GM12874 (cell line): ENCODE data around the gene ITSN1.

Experiments
- TF ChIP-seq, protein P1 (sequence below): IDR thresholded peaks from 2 replicates; pipeline ENCODE4 v1.5.1; 2011; ENCODE audit warnings: low read depth, mild to moderate bottlenecking, control low read depth, low read length, moderate library complexity; ENCODE audit not compliant: insufficient read depth

ITSN1 gene

DNA sequence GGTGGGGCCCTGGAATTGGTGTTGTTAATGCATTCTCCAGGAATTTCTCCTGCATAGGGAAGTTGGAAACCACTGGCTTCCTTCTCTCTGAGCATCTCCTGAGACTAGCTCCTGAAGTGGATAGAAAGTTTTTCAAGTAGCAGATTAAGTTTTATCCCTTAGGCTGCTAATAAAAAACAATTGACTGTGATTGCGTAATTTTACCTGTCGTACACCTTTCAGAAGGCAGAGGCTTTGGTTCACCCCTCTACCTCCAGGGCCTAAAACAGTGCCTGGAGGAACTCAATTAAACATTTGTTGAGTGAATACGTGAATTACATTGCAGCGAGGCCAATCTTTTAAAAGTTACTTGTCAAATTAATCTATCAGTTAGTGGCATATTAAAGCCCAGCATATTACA is 3.4 kb downstream of the ITSN1 start:
- TF ChIP-seq, protein P1, sequence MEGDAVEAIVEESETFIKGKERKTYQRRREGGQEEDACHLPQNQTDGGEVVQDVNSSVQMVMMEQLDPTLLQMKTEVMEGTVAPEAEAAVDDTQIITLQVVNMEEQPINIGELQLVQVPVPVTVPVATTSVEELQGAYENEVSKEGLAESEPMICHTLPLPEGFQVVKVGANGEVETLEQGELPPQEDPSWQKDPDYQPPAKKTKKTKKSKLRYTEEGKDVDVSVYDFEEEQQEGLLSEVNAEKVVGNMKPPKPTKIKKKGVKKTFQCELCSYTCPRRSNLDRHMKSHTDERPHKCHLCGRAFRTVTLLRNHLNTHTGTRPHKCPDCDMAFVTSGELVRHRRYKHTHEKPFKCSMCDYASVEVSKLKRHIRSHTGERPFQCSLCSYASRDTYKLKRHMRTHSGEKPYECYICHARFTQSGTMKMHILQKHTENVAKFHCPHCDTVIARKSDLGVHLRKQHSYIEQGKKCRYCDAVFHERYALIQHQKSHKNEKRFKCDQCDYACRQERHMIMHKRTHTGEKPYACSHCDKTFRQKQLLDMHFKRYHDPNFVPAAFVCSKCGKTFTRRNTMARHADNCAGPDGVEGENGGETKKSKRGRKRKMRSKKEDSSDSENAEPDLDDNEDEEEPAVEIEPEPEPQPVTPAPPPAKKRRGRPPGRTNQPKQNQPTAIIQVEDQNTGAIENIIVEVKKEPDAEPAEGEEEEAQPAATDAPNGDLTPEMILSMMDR: no peak

DNA sequence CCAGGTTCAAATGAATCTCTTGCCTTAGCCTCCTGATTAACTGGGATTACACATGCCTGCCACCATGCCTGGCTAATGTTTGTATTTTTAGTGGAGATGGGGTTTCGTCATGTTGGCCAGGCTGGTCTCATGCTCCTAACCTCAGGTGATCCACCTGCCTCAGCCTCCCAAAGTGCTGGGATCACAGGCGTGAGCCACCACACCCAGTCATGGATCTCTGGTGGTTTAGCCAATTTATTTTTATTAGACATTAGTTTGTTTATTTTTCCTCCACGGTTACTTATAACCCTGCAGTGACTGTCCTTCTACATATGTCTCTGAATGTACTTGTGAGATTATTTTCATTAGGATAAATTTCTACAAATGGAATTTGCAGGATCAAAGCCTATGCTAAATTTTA is 5.3 kb downstream of the ITSN1 start:
- TF ChIP-seq, protein P1: no peak

DNA sequence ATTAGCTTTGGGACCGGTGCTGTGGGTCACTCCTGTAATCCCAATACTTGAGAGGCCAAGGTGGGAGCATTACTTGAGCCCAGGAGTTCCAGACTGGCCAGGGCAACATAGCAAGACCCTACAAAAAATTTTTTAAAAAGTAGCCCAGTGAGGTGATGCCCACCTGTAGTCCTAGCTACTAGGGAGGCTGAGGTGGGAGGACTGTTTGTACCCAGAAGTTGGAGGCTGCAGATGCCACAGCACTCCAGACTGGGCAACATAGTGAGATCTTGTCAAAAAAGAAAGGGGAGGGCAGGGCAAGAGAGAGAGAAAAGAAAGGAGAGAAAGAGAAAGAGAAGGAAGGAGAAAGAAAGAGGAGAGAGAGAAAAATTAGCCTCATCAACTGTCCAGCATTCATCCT is 6.3 kb downstream of the ITSN1 start:
- TF ChIP-seq, protein P1: no peak

DNA sequence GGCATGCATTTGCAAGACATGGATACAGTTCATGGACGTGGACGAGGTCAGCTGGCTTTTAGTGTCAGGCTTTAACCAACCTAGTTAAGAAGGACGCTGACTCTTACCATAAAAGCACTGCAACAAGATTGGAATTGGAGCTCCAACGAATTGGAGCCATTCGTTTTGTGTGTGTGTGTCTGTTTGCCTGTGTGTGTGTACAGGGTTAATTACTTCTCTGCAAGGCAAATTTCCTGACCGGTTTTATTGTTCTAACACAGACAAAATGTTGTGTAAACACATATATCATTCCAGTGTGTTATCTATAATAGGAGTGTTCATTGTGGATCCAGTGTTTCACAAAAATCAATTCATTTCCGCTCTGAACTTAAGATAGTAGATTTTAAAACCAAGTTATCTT is 7.9 kb downstream of the ITSN1 start:
- TF ChIP-seq, protein P1: no peak

DNA sequence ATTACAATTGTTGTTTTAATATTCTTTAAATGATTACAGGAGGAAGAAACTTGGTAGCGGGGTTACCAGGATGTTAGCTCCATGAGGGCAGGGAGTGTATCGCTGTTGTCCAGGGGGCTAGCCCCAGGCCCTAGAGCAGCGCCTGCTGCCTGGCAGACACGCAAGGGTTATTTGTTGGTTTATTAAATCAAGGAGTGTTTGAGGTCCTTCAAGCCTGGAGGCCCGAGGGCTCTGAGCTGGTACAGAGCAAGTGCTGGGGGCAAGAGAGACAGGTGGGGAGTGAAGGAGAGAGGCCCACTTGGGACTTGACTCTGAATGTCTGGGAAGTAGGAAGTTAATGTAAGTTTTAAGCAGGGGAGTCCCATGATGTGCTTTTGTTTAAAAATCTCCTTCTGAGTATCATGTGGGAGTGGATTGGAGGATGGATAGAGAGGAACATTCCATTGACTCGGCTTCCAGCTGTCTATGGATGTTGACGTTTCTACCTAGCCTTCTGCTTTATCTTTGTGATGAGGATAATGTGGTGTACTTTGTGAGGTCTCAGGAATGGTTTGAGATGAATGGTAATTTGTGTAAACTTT is 8.7 kb downstream of the ITSN1 start:
- TF ChIP-seq, protein P1: no peak

DNA sequence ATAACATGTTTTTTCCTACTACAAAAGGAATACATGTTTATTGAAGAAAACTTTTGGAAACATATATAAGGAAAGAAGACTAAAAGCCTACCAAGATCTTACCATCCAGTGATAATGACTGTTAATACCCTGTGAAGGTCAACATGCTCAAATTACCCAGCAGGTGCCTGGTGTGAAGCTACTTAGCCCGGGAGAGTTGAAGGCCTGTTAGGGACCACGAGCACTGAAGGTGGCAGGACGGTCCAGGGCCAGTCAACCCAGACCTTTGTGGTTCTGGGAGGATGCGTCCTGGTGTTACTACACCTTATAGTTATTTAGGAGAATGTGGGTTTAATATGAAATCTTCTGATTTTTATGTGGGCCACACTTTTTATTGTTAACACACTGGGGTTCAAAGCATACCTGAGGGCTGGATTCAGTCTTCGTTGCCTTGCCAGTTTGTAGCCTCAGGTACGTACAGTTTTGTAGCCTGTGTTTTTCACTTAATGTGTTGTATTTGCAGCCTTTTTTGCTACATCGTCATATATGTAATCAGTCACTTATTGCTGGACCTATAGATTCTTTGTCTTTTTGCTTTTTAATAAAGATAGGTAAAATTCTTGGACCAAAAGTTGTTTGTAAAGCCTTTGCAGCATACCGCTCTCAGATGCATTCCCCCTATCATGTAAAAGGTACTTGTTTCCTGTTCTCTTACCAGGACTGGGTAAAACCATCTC is 9.8 kb downstream of the ITSN1 start:
- TF ChIP-seq, protein P1: no peak

DNA sequence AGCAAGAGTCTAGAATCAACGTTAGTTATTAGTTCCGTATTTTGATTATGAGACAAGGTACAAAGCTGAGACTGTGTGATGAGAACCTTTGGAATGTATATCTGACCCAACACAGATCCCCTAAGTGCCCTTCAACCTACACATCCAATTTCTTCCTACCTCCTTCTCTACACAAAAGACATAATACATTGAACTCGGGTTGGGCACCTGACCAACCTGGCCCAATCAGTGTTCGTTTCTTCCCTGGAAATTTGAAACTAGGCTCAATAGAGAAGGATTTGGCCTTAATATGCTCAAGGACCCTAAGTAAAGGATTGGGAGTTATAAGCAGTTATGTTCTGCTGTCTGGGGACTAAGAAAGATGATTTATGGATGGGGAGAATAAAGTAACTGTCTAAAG is 12.1 kb downstream of the ITSN1 start:
- TF ChIP-seq, protein P1: no peak
